Epithelial cell of esophagus (primary cell): ENCODE results near the gene CEP85L.

Experiments used
- DNase-seq: peaks from one replicate; pipeline ENCODE4 v3.0.0; 2010; ENCODE audit warnings: low read depth
- H3K4me3 ChIP-seq: 2 replicates; pipeline ENCODE4 v1.5.1; 2011; ENCODE audit warnings: mild to moderate bottlenecking, low read length, control low read depth
- CTCF ChIP-seq: IDR thresholded peaks from 2 replicates; pipeline ENCODE4 v1.5.1; 2011; ENCODE audit warnings: low read depth, mild to moderate bottlenecking, low read length, control low read depth, inconsistent platforms; ENCODE audit not compliant: insufficient read depth; ENCODE audit errors: missing control alignments

Gene CEP85L

DNA sequence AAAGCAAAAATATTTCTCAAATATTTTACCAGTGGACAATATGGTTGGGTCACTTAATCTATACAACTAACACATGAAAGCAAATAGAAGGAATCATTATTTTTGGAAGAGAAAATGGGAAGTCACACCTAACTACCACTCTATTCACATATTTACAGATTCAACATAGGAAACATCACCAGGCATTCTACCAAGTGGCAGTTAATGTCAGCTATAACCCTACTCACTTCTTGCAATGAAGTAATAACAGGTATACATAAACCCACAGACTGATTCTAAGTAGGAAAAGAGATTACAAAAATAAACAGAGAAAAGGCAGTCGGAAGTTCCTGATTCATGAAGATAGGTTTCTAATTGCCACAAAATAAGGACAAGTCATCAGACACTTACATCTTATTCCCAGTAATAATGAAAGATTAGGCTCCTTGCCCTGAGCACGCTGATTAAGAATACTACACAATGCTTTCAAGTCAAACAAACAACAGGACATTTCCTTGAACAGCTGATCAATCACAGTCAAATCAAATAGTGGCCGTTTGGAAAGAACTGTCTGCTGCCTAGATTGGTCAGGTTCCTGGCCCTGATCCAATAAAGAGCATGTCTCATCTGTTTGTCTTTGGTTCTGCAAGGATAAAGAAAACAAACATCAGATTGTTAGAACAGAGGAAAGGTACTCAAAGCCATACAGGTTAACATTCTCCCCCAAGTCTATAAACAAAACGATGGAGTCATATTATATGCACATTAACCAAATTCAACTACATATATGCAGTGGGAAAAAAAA is 182.5 kb downstream of the CEP85L start:
- peak; percentile 65 for DNase-seq
- TF ChIP-seq CTCF = no peak
- no peak overlapping the region for H3K4me3 ChIP-seq

DNA sequence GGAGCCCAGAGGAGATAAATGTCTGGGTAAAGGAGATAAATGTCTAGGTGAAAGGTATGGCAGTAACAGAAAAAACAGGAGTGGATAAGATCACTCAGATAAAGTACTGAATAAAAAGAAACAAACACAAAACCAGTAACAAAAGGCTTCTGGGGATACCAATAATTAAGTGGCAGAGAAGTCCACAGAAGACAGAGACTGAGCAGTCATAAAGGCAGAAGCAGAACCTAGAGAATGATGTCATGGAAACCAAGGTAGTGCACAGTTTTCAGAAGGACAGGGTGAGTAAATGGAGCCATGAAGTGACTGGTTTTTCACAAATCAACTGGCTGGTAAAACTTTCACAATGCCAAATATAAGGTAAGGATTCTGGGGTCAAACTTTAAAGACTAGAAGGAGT is 184.2 kb downstream of the CEP85L start:
- no peak for TF ChIP-seq CTCF
- no peak for DNase-seq
- no peak overlapping the region for H3K4me3 ChIP-seq

DNA sequence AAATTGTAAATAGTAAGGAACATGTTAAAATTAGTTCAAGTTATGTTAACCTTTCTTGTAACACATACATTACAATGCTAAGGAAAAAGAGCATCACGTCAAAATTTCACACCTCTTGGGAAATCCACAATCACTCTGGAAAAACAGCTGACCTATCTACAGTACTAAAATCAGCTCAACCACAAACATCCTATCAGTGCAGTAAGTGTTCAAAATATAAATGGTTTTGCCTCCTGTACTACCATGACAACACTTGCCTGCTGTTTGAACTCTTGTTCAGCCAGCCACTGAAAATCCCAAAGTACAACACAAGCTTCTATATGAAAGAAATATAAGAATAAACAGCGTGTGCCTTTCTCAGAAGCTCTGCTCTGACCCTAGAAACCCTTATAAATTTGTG is 186.8 kb downstream of the CEP85L start:
- no peak for TF ChIP-seq CTCF
- no peak overlapping the region for H3K4me3 ChIP-seq
- DNase-seq = no peak

- H3K4me3 ChIP-seq = no peak overlapping the region
- no peak for TF ChIP-seq CTCF
- DNase-seq = no peak
These were observed 190.4 kb downstream of the CEP85L start for GRCh38 chr6:118460958-118461470.

DNA sequence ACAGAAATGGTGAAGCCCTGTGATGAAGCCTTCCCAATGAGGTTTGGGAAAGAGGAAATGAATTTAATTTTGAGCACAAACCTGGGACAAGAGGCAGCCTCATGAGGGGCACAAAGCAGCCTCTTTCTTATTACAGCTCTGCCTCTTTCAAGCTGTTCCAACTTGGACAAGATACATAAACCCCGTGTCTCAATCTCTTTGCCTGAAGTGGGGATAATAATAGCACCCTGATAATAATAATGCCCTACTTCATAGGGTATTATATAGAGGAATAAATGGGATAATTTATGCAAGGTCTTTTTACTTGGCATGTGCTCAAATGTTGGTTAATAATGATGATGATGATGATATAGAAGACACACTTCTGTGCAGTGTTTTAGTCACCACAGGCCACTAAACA is 194.4 kb downstream of the CEP85L start:
- no peak for TF ChIP-seq CTCF
- no peak overlapping the region for H3K4me3 ChIP-seq
- DNase-seq = no peak

- no peak for TF ChIP-seq CTCF
- DNase-seq = no peak
- no peak overlapping the region for H3K4me3 ChIP-seq
These were observed 199.6 kb downstream of the CEP85L start for GRCh38 chr6:118451839-118452238.

DNA sequence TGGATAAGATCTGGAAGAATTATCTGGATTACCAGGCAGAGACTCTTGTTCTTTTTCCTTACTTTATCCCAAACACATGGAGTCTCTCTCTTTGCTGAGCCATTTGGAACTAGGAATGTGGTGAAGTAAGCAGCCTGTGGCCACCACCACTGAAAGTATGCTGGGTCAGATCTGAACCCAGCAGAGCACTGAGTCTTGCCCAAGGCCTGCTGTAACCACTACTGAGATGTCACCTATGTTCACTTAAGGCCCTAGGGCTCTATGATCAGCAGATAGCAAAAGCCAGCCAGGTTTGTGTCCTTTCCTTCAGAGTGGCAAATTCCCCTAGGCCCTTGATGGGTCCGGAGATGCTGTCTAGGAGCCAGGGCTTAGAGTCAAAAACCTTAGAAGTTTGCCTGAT is 206.6 kb downstream of the CEP85L start:
- DNase-seq = no peak
- no peak overlapping the region for H3K4me3 ChIP-seq
- TF ChIP-seq CTCF = no peak
